ENCODE results near the gene PIGU.
"Not testable (repeated sequence)": the region's sequence is repeated elsewhere in the genome, so short reads cannot be mapped to it uniquely, and the experiment has no call there.

The PIGU gene

DNA sequence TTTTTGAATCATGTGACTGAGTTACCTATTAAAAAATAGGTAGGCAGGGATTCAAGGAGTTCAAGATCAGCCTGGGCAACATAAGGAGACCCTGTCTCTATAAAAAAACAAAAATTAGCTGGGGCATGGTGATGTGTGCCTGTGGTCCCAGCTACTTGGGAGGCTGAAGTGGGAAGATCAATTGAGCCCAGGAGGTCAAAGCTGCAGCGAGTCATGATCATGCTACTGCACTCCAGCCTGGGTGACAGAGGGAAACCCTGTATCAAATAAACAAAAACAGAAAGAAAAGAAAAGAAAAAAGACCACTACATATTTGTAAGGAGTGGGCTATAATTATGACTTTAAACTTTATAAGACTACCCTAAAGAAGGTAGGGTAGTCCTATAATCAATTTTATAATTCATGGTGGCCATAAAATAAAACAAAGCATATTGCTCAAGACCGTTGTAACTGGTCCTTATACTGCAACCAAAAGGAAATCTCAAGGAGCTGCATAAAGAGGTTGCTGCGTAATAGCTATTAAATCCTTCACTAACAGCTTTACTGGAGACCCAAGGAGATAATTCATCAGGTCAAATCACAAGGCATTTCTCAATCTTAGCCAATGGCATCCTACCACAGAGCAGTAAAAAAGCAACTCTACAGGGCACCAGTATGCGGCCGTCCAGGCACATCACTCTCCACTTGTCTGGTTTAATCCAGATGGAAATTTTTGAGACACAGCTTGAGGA is 13.5 kb downstream of the PIGU start:
- no peaks in the 10 kb centered on the region for H3K9me3 ChIP-seq (ENCODE audit: control insufficient read depth, insufficient read depth, low read length)
- no peak overlapping the region for H3K4me3 ChIP-seq (ENCODE audit: low read length)
- H3K4me1 ChIP-seq (ENCODE audit: control insufficient read depth, insufficient read depth, low read length): no peaks in the 10 kb centered on the region
- H3K27ac ChIP-seq (ENCODE audit: low read length): no peak overlapping the region
- no peaks in the 10 kb centered on the region for H3K36me3 ChIP-seq (ENCODE audit: control insufficient read depth, insufficient read depth, low read length)
- DNase-seq (ENCODE audit: low read depth, low spot score): no peak
- WGBS (ENCODE audit: insufficient coverage, insufficient read length): no CpG with 5 or more reads among the region's 5 CpGs
- no peaks in the 10 kb centered on the region for H3K27me3 ChIP-seq (ENCODE audit: control insufficient read depth, insufficient read depth, low read length)

- not testable (repeated sequence) for H3K9me3 ChIP-seq (ENCODE audit: control insufficient read depth, insufficient read depth, low read length); H3K36me3 ChIP-seq (ENCODE audit: control insufficient read depth, insufficient read depth, low read length); H3K27me3 ChIP-seq (ENCODE audit: control insufficient read depth, insufficient read depth, low read length); H3K4me3 ChIP-seq (ENCODE audit: low read length); DNase-seq (ENCODE audit: low read depth, low spot score); H3K27ac ChIP-seq (ENCODE audit: low read length); H3K4me1 ChIP-seq (ENCODE audit: control insufficient read depth, insufficient read depth, low read length)
- WGBS (ENCODE audit: insufficient coverage, insufficient read length): no CpG with 5 or more reads among the region's 5 CpGs
Measured at GRCh38 chr20:34661811-34662210, 15.1 kb downstream of the PIGU start.

GRCh38 chr20:34658654-34659053 is 18.2 kb downstream of the PIGU start:
- not testable (repeated sequence) for H3K4me3 ChIP-seq (ENCODE audit: low read length); H3K36me3 ChIP-seq (ENCODE audit: control insufficient read depth, insufficient read depth, low read length); H3K27ac ChIP-seq (ENCODE audit: low read length); DNase-seq (ENCODE audit: low read depth, low spot score); H3K27me3 ChIP-seq (ENCODE audit: control insufficient read depth, insufficient read depth, low read length); H3K4me1 ChIP-seq (ENCODE audit: control insufficient read depth, insufficient read depth, low read length); H3K9me3 ChIP-seq (ENCODE audit: control insufficient read depth, insufficient read depth, low read length)
- no CpG with 5 or more reads among the region's 31 CpGs for WGBS (ENCODE audit: insufficient coverage, insufficient read length)

GRCh38 chr20:34654207-34654744 is 22.6 kb downstream of the PIGU start:
- no CpG with 5 or more reads among the region's 7 CpGs for WGBS (ENCODE audit: insufficient coverage, insufficient read length)

GRCh38 chr20:34651200-34651599 is 25.7 kb downstream of the PIGU start:
- H3K27me3 ChIP-seq (ENCODE audit: control insufficient read depth, insufficient read depth, low read length): no peaks in the 10 kb centered on the region
- H3K27ac ChIP-seq (ENCODE audit: low read length): no peak overlapping the region
- H3K4me1 ChIP-seq (ENCODE audit: control insufficient read depth, insufficient read depth, low read length): no peaks in the 10 kb centered on the region
- no peak for DNase-seq (ENCODE audit: low read depth, low spot score)
- no peaks in the 10 kb centered on the region for H3K36me3 ChIP-seq (ENCODE audit: control insufficient read depth, insufficient read depth, low read length)
- no peak overlapping the region for H3K4me3 ChIP-seq (ENCODE audit: low read length)
- WGBS (ENCODE audit: insufficient coverage, insufficient read length): no CpG with 5 or more reads among the region's 2 CpGs
- H3K9me3 ChIP-seq (ENCODE audit: control insufficient read depth, insufficient read depth, low read length): no peaks in the 10 kb centered on the region

More at GRCh38 chr20:34654207-34654744, 22.6 kb downstream of the PIGU start:
- no peak overlapping the region for H3K27ac ChIP-seq (ENCODE audit: low read length)
- H3K9me3 ChIP-seq (ENCODE audit: control insufficient read depth, insufficient read depth, low read length): no peaks in the 10 kb centered on the region
- no peaks in the 10 kb centered on the region for H3K27me3 ChIP-seq (ENCODE audit: control insufficient read depth, insufficient read depth, low read length)
- H3K4me3 ChIP-seq (ENCODE audit: low read length): no peak overlapping the region
- no peaks in the 10 kb centered on the region for H3K4me1 ChIP-seq (ENCODE audit: control insufficient read depth, insufficient read depth, low read length)
- no peaks in the 10 kb centered on the region for H3K36me3 ChIP-seq (ENCODE audit: control insufficient read depth, insufficient read depth, low read length)
- DNase-seq (ENCODE audit: low read depth, low spot score): no peak

GRCh38 chr20:34647737-34648136 is 29.2 kb downstream of the PIGU start:
- Histone ChIP-seq H3K27me3 (ENCODE audit: control insufficient read depth, insufficient read depth, low read length) (no peaks in the 10 kb centered on the region), H3K4me3 (ENCODE audit: low read length) (no peak overlapping the region), H3K4me1 (ENCODE audit: control insufficient read depth, insufficient read depth, low read length) (no peaks in the 10 kb centered on the region), H3K36me3 (ENCODE audit: control insufficient read depth, insufficient read depth, low read length) (no peaks in the 10 kb centered on the region), H3K9me3 (ENCODE audit: control insufficient read depth, insufficient read depth, low read length) (no peaks in the 10 kb centered on the region), H3K27ac (ENCODE audit: low read length) (no peak overlapping the region)
- WGBS (ENCODE audit: insufficient coverage, insufficient read length): no CpG with 5 or more reads among the region's 1 CpG
- no peak for DNase-seq (ENCODE audit: low read depth, low spot score)

DNA sequence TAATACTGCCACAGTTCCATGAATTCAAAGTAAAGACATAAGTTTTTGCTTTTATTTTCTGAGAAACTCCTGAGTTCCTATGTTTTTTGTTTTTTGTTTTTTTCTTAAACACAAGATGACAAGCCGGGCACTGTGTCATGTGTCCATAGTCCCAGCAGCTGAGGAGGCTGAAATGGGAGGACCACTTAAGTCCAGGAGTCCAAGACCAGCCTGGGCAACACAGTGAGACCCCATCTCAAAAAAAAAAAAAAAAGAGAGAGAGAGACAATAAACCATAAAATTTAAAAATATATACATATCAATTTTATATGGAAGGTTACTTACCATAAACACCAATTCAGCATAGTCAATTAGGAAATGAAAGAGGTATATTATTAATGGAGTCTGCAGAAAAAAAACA is 31.9 kb downstream of the PIGU start:
- WGBS (ENCODE audit: insufficient coverage, insufficient read length): no CpG with 5 or more reads among the region's 1 CpG
- Histone ChIP-seq H3K36me3 (ENCODE audit: control insufficient read depth, insufficient read depth, low read length) (no peaks in the 10 kb centered on the region), H3K27me3 (ENCODE audit: control insufficient read depth, insufficient read depth, low read length) (no peaks in the 10 kb centered on the region), H3K27ac (ENCODE audit: low read length) (no peak overlapping the region), H3K4me1 (ENCODE audit: control insufficient read depth, insufficient read depth, low read length) (no peaks in the 10 kb centered on the region), H3K9me3 (ENCODE audit: control insufficient read depth, insufficient read depth, low read length) (no peaks in the 10 kb centered on the region), H3K4me3 (ENCODE audit: low read length) (no peak overlapping the region)
- DNase-seq (ENCODE audit: low read depth, low spot score): no peak

- Histone ChIP-seq H3K9me3 (ENCODE audit: control insufficient read depth, insufficient read depth, low read length) (no peaks in the 10 kb centered on the region), H3K36me3 (ENCODE audit: control insufficient read depth, insufficient read depth, low read length) (no peaks in the 10 kb centered on the region), H3K4me3 (ENCODE audit: low read length) (no peak overlapping the region), H3K27ac (ENCODE audit: low read length) (no peak overlapping the region), H3K4me1 (ENCODE audit: control insufficient read depth, insufficient read depth, low read length) (no peaks in the 10 kb centered on the region), H3K27me3 (ENCODE audit: control insufficient read depth, insufficient read depth, low read length) (no peaks in the 10 kb centered on the region)
- no peak for DNase-seq (ENCODE audit: low read depth, low spot score)
- no CpG with 5 or more reads among the region's 1 CpG for WGBS (ENCODE audit: insufficient coverage, insufficient read length)
Measured at GRCh38 chr20:34644345-34644744, 32.5 kb downstream of the PIGU start.

GRCh38 chr20:34643928-34644327 is 33.0 kb downstream of the PIGU start:
- Histone ChIP-seq H3K27ac (ENCODE audit: low read length) (no peak overlapping the region), H3K36me3 (ENCODE audit: control insufficient read depth, insufficient read depth, low read length) (no peaks in the 10 kb centered on the region), H3K4me3 (ENCODE audit: low read length) (no peak overlapping the region), H3K9me3 (ENCODE audit: control insufficient read depth, insufficient read depth, low read length) (no peaks in the 10 kb centered on the region), H3K4me1 (ENCODE audit: control insufficient read depth, insufficient read depth, low read length) (no peaks in the 10 kb centered on the region), H3K27me3 (ENCODE audit: control insufficient read depth, insufficient read depth, low read length) (no peaks in the 10 kb centered on the region)
- DNase-seq (ENCODE audit: low read depth, low spot score): no peak

DNA sequence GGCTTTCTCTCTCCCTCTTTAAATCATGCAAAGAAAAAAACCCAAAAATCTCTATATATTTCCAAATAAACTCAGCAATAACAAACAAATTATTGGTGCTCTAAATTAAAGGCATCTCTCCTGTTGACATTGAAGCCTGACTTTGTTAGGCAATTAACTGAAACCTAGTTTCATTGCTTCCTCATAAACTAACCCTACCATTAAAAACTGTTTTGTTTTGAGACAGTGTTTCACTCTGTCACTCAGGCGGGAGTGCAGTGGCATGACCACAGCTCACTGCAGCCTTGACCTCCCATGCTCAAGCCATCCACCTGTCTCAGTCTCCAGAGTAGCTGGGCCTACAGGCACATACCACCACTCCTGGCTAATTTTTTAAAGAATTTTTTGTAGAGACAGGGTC is 34.9 kb downstream of the PIGU start:
- no CpG with 5 or more reads among the region's 1 CpG for WGBS (ENCODE audit: insufficient coverage, insufficient read length)
- Histone ChIP-seq H3K36me3 (ENCODE audit: control insufficient read depth, insufficient read depth, low read length) (no peaks in the 10 kb centered on the region), H3K27ac (ENCODE audit: low read length) (no peak overlapping the region), H3K4me1 (ENCODE audit: control insufficient read depth, insufficient read depth, low read length) (no peaks in the 10 kb centered on the region), H3K4me3 (ENCODE audit: low read length) (no peak overlapping the region), H3K9me3 (ENCODE audit: control insufficient read depth, insufficient read depth, low read length) (no peaks in the 10 kb centered on the region), H3K27me3 (ENCODE audit: control insufficient read depth, insufficient read depth, low read length) (no peaks in the 10 kb centered on the region)
- DNase-seq (ENCODE audit: low read depth, low spot score): no peak

- no CpG with 5 or more reads among the region's 2 CpGs for WGBS (ENCODE audit: insufficient coverage, insufficient read length)
- no peaks in the 10 kb centered on the region for H3K36me3 ChIP-seq (ENCODE audit: control insufficient read depth, insufficient read depth, low read length)
- no peak overlapping the region for H3K4me3 ChIP-seq (ENCODE audit: low read length)
- no peak overlapping the region for H3K27ac ChIP-seq (ENCODE audit: low read length)
- no peaks in the 10 kb centered on the region for H3K27me3 ChIP-seq (ENCODE audit: control insufficient read depth, insufficient read depth, low read length)
- H3K9me3 ChIP-seq (ENCODE audit: control insufficient read depth, insufficient read depth, low read length): no peaks in the 10 kb centered on the region
- no peaks in the 10 kb centered on the region for H3K4me1 ChIP-seq (ENCODE audit: control insufficient read depth, insufficient read depth, low read length)
- no peak for DNase-seq (ENCODE audit: low read depth, low spot score)
Measured at GRCh38 chr20:34639755-34640222, 37.1 kb downstream of the PIGU start.

Measured in iPS DF 6.9 (cell line).